Fibroblast of mammary gland (primary cell): Measurements from ENCODE around the gene CAMKMT.
A peak's percentile ranks its signal among the peaks of the same experiment; 100 is the strongest.

ENCODE experiments used
- DNase-seq: peaks from one replicate; pipeline ENCODE4 v3.0.0-alpha.2; 2010; ENCODE audit warnings: low read depth
- H3K4me3 ChIP-seq: 2 replicates; pipeline ENCODE4 v1.5.1; 2011; ENCODE audit warnings: low read depth, mild to moderate bottlenecking, low read length, moderate library complexity; ENCODE audit not compliant: control insufficient read depth
- TF ChIP-seq, protein P1 (sequence below): conservative IDR thresholded peaks from 2 replicates; pipeline ENCODE4 v1.5.1; 2011; ENCODE audit warnings: low read depth, low read length, inconsistent platforms; ENCODE audit not compliant: control insufficient read depth, insufficient read depth

Gene CAMKMT

DNA sequence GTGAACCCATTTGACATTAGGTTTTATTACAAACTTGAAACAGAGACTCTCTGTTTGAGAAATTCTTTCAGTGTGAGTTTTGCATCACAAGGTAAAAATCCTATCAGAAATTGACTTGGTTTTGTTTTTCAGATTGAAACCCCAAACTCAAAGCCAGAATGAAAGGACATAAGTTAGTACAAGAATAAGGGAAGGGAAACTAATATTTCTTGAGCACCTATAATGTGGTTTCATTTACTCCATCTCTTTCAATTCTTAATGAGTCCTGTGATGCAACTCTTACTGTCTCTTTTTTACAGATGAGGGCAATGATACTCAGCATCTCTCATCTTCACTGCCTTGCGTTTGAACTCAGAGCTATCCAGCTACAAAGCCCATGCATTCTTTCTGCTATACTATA, 369.8 kb downstream of the CAMKMT start:
- no peak overlapping the region for H3K4me3 ChIP-seq
- TF ChIP-seq, protein P1, sequence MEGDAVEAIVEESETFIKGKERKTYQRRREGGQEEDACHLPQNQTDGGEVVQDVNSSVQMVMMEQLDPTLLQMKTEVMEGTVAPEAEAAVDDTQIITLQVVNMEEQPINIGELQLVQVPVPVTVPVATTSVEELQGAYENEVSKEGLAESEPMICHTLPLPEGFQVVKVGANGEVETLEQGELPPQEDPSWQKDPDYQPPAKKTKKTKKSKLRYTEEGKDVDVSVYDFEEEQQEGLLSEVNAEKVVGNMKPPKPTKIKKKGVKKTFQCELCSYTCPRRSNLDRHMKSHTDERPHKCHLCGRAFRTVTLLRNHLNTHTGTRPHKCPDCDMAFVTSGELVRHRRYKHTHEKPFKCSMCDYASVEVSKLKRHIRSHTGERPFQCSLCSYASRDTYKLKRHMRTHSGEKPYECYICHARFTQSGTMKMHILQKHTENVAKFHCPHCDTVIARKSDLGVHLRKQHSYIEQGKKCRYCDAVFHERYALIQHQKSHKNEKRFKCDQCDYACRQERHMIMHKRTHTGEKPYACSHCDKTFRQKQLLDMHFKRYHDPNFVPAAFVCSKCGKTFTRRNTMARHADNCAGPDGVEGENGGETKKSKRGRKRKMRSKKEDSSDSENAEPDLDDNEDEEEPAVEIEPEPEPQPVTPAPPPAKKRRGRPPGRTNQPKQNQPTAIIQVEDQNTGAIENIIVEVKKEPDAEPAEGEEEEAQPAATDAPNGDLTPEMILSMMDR = no peak
- no peak for DNase-seq

DNA sequence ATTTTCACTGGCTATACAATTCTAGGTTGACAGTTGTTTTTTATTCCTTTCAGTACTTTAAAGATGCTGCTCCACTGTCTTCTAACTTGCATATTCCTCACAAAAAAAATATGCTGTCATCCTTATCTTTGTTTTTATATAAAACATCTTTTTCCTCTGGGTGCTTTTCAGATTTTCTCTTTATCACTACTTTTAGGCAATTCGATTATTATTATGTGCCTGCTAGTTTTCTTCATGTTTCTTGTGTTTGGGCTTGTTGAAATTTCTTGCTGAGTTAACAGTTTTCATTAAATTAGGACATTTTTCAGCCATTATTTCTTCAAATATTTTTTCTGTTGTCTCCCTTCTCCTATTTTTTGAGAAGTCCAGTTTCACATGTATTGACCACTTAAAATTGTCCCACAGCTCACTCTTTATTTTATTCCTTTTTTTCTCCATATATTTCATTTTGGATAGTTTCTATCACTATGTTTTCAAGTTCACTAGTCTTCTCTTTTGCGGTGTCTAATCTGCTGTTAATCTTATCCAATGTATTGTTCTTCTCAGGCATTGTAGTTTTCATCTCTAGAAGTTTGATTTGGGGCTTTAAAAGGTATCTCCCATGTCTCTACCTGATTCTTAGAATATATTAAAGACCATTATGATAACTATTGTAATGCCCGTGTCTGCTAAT, 374.7 kb downstream of the CAMKMT start:
- DNase-seq = no peak
- no peak overlapping the region for H3K4me3 ChIP-seq
- TF ChIP-seq, protein P1 = no peak

DNA sequence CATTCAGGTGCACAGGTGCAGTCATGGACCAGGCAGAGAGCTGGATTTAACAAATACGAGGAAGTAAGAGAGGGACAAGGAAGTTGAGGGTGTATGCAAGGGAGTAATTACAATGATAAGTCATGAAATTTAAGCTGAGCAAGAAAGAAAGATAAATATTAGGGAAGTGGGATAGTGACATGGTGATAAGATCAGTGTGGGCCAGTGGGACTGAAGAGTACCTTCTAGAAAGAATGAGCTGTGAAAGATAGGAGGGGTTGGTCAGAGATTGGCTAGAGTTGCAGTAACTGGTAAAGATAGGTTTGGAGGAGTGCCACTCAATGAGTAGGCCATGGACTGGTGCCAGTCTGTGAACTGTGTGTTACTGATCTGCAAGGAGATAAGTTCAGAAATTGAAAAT, 378.9 kb downstream of the CAMKMT start:
- TF ChIP-seq, protein P1 = no peak
- DNase-seq = peak; percentile 59

GRCh38 chr2:44741507-44741906, 379.8 kb downstream of the CAMKMT start:
- TF ChIP-seq, protein P1 = no peak
- no peak for DNase-seq
- no peak overlapping the region for H3K4me3 ChIP-seq

More for the DNA sequence above, 378.9 kb downstream of the CAMKMT start:
- no peak overlapping the region for H3K4me3 ChIP-seq

- DNase-seq = no peak
- TF ChIP-seq, protein P1 = no peak
- no peak overlapping the region for H3K4me3 ChIP-seq
These were observed 380.3 kb downstream of the CAMKMT start for GRCh38 chr2:44742057-44742456.

- DNase-seq = no peak
- no peak overlapping the region for H3K4me3 ChIP-seq
- TF ChIP-seq, protein P1 = no peak
These were observed 381.7 kb downstream of the CAMKMT start for GRCh38 chr2:44743473-44743872.
